Left ventricle myocardium inferior (tissue), 1 donor: ENCODE data around the gene KEL. TPM values are rescaled to one million over a fixed set of nuclear protein-coding genes. Genes with fewer than 3 reads are reported as not detected.

Experiments
- DNase-seq: peaks from one replicate; pipeline ENCODE4 v3.0.0-alpha.2; 2020
- H3K27ac ChIP-seq: fragments of 200-600 bp; replicated peaks from 2 replicates; pipeline ENCODE4 v1.8.0; 2021
- H3K27me3 ChIP-seq: fragments of 200-600 bp; 2 replicates; pipeline ENCODE4 v1.8.0; 2021; ENCODE audit warnings: low read depth
- H3K36me3 ChIP-seq: fragments of 200-600 bp; 2 replicates; pipeline ENCODE4 v1.8.0; 2021
- H3K4me1 ChIP-seq: fragments of 200-600 bp; 2 replicates; pipeline ENCODE4 v1.8.0; 2021
- H3K4me3 ChIP-seq: fragments of 200-600 bp; 2 replicates; pipeline ENCODE4 v1.8.0; 2021; ENCODE audit warnings: mild to moderate bottlenecking, moderate library complexity
- H3K9me3 ChIP-seq: fragments of 200-600 bp; replicated peaks from 2 replicates; pipeline ENCODE4 v1.8.0; 2021
- CTCF ChIP-seq: fragments of 200-600 bp; IDR thresholded peaks from 2 replicates; pipeline ENCODE4 v1.8.0; 2021; ENCODE audit warnings: antibody characterized with exemption, mild to moderate bottlenecking, borderline replicate concordance
- intact Hi-C: fragments of 100-400 bp; cut with micrococcal nuclease; formaldehyde crosslinking; loops from one replicate; pipeline ENCODE4 v1.11.0; 2022
- total RNA-seq: library from RNA; stranded (reverse); fragmentation: NEBNext Ultra II Directional; extraction: Animal tissue kit (Norgen Biotek cat#: 25700); gene quantifications from one replicate; pipeline ENCODE4 v1.2.1, GENCODE V29; 2021
- donor health status: DM: no; HTN: yes; CAD: no; lungs with severe emphysema.

Gene KEL
- total RNA-seq, 1 donor from 2014 or later, result 0.38 TPM

GRCh38 chr7:142927949-142928348 lies 34.2 kb downstream of the KEL start:
- Histone ChIP-seq H3K36me3 (no peaks in the 10 kb centered on the region), H3K27ac (no peak overlapping the region), H3K4me3 (no peak overlapping the region), H3K9me3 (no peaks in the 10 kb centered on the region), H3K4me1 (no peaks in the 10 kb centered on the region), H3K27me3 (peaks cover 12% of the 10 kb centered on the region)
- no peak for DNase-seq
- TF ChIP-seq CTCF, result no peak
- intact Hi-C loops, result no loop called here

GRCh38 chr7:142927085-142927745 lies 34.9 kb downstream of the KEL start:
- H3K9me3 ChIP-seq, result no peaks in the 10 kb centered on the region
- no peaks in the 10 kb centered on the region for H3K36me3 ChIP-seq
- peaks cover 6% of the 10 kb centered on the region for H3K27me3 ChIP-seq
- no peak for TF ChIP-seq CTCF
- no peak overlapping the region for H3K27ac ChIP-seq
- no peak for DNase-seq
- H3K4me3 ChIP-seq, result no peak overlapping the region
- intact Hi-C loops, result no loop called here
- H3K4me1 ChIP-seq, result no peaks in the 10 kb centered on the region

GRCh38 chr7:142925413-142925812 lies 36.8 kb downstream of the KEL start:
- no peak overlapping the region for H3K27ac ChIP-seq
- no peak for DNase-seq
- no peaks in the 10 kb centered on the region for H3K9me3 ChIP-seq
- no peaks in the 10 kb centered on the region for H3K36me3 ChIP-seq
- H3K4me3 ChIP-seq, result no peak overlapping the region
- H3K27me3 ChIP-seq, result peaks cover 4% of the 10 kb centered on the region
- no peaks in the 10 kb centered on the region for H3K4me1 ChIP-seq
- no peak for TF ChIP-seq CTCF
- intact Hi-C loops, result no loop called here

- no peak for DNase-seq
- no peaks in the 10 kb centered on the region for H3K36me3 ChIP-seq
- no peaks in the 10 kb centered on the region for H3K9me3 ChIP-seq
- intact Hi-C loops, result no loop called here
- TF ChIP-seq CTCF, result no peak
- H3K4me1 ChIP-seq, result no peaks in the 10 kb centered on the region
- H3K27ac ChIP-seq, result no peak overlapping the region
- H3K27me3 ChIP-seq, result peaks cover 9% of the 10 kb centered on the region
- H3K4me3 ChIP-seq, result no peak overlapping the region
These were observed 38.8 kb downstream of the KEL start for GRCh38 chr7:142923391-142923790.

- H3K27ac ChIP-seq, result no peak overlapping the region
- TF ChIP-seq CTCF, result no peak
- H3K27me3 ChIP-seq, result peaks cover 20% of the 10 kb centered on the region
- no peaks in the 10 kb centered on the region for H3K9me3 ChIP-seq
- no peaks in the 10 kb centered on the region for H3K36me3 ChIP-seq
- no peak for DNase-seq
- no peak overlapping the region for H3K4me3 ChIP-seq
- intact Hi-C loops, result no loop called here
- H3K4me1 ChIP-seq, result no peaks in the 10 kb centered on the region
These were observed 42.5 kb downstream of the KEL start for GRCh38 chr7:142919656-142920055.

GRCh38 chr7:142918901-142919300 lies 43.3 kb downstream of the KEL start:
- Histone ChIP-seq H3K9me3 (no peaks in the 10 kb centered on the region), H3K4me1 (no peaks in the 10 kb centered on the region), H3K4me3 (no peak overlapping the region), H3K27me3 (peaks cover 20% of the 10 kb centered on the region), H3K27ac (no peak overlapping the region), H3K36me3 (no peaks in the 10 kb centered on the region)
- DNase-seq, result no peak
- intact Hi-C loops, result no loop called here
- TF ChIP-seq CTCF, result no peak
